ENCODE data around the gene GMCL2.

DNA sequence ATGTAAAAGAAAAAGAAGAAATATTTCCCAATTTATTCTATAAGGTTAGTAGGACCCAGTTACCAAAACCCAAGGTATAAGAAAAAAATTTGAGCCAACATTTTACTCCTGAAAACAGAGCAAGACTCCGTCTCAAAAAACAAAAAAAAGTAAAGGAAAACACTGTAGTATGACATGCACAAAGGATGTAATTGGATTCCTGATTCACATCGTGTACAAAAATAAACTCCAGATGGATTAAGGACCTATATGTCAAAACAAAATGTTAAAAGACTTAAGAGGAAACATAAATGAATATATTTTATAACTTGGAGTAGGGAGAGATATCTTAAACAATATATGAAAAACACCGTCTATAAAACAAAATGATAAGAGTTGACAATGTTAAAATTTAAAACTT, 31.7 kb upstream of the GMCL2 start:
- TF ChIP-seq CTCF (conservative IDR thresholded peaks at IDR 0.05; ENCODE audit: low read depth, low read length) (no peak), EZH2 (IDR thresholded peaks at IDR 0.05; ENCODE audit: low read length, unreplicated experiment) (no peak)
